GM18909 (cell line): Measurements from ENCODE around the gene ACBD4.
"Not testable (repeated sequence)": the region's sequence is repeated elsewhere in the genome, so short reads cannot be mapped to it uniquely, and the experiment has no call there.

Source experiments
- ATAC-seq: cut with Tn5 transposase; IDR thresholded peaks from one replicate; pipeline ENCODE4 v1.9.1; 2021; ENCODE audit warnings: mild to moderate bottlenecking; ENCODE audit not compliant: unreplicated experiment, poor library complexity

ACBD4 gene

GRCh38 chr17:45117334-45117733 is 18.2 kb upstream of the ACBD4 start:
- ATAC-seq = no peak

GRCh38 chr17:45117848-45118646 is 17.4 kb upstream of the ACBD4 start:
- ATAC-seq = no peak

DNA sequence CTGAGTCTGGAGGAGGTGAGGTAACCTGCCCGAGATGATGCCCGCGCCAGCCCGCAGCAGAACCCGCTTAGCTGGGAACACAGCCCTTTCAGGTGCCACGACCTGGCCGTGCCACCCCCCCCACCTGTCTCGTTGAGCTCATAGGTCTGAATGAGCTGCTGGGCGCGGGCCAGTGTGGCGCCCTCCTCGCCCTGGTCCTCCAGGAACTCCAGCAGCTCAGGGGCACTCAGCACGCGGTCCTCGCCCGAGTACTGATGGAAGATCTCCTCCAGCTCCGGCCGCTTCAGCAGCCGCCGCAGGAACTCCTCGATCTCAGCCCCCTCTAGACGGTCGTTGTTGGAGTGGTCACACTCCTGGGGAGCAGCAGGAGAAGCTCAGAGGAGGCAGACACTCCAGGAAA is 16.8 kb upstream of the ACBD4 start:
- no peak for ATAC-seq

DNA sequence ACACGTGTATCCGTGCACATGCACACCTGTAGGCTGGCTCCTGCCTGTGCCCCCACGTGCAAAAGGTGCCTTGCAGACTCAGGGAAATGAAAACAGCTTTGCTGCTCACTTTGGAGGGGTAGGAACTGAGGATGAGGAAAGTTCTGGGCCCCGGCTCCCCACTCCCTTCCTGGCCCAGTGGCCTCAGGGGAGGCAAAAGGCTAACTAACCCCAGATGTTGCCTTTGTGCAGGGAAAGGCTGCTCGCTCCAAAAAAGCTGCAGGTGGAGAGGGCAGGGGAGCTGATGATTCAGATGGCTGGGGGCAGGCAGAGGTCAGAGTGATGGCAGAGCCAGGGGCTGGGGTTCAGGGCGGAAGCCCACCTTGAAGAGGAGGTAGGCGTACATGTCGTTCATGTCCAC is 15.5 kb upstream of the ACBD4 start:
- no peak for ATAC-seq

GRCh38 chr17:45120558-45120957 is 14.9 kb upstream of the ACBD4 start:
- ATAC-seq = no peak

DNA sequence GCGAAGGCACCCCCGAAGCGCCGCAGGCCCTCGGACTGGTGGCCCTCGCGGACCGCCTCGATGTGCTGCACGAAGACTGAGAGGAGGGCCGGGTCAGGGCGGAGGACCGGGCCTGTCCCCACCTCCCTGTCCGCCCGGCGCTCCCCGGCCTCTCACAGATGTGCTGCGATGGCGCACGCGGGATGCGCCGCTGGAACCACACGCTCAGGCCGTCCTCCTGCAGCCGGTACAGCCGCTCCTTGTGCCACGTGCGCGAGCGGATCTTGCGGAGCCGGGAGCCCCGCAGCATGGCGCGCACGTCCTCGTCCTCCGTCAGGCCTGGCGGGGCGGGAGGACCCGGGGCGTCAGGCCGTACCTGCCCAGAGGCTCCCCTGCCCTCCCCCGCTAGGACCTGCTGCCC is 14.4 kb upstream of the ACBD4 start:
- no peak for ATAC-seq

GRCh38 chr17:45123076-45123770 is 12.3 kb upstream of the ACBD4 start:
- ATAC-seq = no peak

- ATAC-seq = no peak
Observed at GRCh38 chr17:45123930-45124796, 11.3 kb upstream of the ACBD4 start.

- not testable (repeated sequence) for ATAC-seq
Observed at GRCh38 chr17:45124797-45125122, 10.7 kb upstream of the ACBD4 start.

DNA sequence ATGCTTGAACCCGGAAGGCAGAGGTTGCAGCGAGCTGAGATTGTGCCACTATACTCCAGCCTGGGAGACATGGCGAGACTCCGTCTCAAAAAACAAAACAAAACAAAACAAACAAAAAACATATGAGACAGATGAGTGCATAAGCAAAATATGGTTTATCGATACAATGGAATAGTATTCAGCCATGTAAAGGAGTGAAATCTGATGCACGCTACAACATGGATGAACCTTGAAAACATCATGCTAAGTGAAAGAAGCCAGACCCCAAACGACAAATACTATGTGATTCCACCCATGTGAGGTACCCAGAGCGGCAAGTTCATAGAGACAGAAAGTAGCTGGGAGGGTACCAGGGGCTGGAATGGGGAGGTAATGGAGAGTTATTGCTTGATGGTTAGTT is 10.0 kb upstream of the ACBD4 start:
- ATAC-seq = no peak

GRCh38 chr17:45127207-45127547 is 8.3 kb upstream of the ACBD4 start:
- ATAC-seq = no peak

- ATAC-seq = no peak
Observed at GRCh38 chr17:45127548-45128300, 7.8 kb upstream of the ACBD4 start.

DNA sequence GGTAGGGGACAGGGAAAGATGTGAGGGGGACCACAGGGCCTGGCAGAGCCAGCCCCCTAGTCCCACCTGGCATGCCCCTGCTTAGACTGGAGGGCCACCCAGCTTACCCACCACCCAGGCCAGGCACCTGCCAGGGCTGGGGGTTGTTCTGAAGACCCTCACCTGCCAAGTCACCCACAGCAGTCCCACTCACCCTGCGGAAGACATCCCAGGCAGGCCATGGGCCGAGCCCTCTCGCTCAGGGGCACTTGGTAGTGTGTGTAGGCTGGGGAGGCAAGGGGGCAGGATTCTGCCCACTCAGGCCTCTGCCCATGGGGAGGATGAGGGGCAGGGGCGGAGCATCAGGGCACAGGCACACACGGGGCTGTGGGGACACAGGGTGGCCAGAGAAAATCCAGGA is 7.2 kb upstream of the ACBD4 start:
- no peak for ATAC-seq

DNA sequence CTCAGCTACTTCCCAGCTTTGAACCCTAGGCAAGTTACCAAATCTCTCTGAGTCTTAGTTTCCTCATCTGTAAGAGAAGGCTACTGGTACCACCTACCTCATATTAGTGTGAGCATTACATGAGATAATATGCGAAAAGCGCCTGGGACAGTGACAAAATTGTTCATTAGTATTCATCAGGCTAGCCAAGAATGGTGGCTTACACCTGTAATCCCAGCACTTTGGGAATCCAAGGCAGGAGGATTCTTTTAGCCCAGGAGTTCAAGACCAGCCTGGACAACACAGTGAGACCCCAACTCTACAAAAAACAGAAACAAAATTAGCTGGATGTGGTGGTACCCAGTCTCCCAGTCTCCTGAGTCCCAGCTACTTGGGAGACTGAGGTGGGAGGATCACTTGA is 6.5 kb upstream of the ACBD4 start:
- no peak for ATAC-seq

- ATAC-seq = no peak
Observed at GRCh38 chr17:45129426-45129939, 6.0 kb upstream of the ACBD4 start.

GRCh38 chr17:45129940-45130680 is 5.4 kb upstream of the ACBD4 start:
- ATAC-seq = no peak

GRCh38 chr17:45130681-45131615 is 4.5 kb upstream of the ACBD4 start:
- ATAC-seq = no peak

GRCh38 chr17:45131616-45132319 is 3.7 kb upstream of the ACBD4 start:
- ATAC-seq = peak; percentile 3
